Fibroblast of the aortic adventitia (primary cell): Measurements from ENCODE around the gene PTDSS2. TPM values are rescaled to one million over a fixed set of nuclear protein-coding genes. Genes with fewer than 3 reads are reported as not detected.

ENCODE experiments used
- DNase-seq: peaks from one replicate; pipeline ENCODE4 v3.0.0-alpha.2; 2010; ENCODE audit warnings: low read depth
- H3K4me3 ChIP-seq: 2 replicates; pipeline ENCODE4 v1.5.1; 2011; ENCODE audit warnings: low read depth, mild to moderate bottlenecking, control low read depth, low read length, moderate library complexity
- small RNA-seq: library from RNA; depleted of rRNA; stranded (forward); fragments of <200 nt; gene quantifications from one replicate; pipeline ENCODE3, GENCODE V24; 2012
- total RNA-seq: library from RNA; depleted of rRNA; stranded (reverse); fragments of >200 nt; gene quantifications from 2 replicates; pipeline ENCODE4 v1.2.3, GENCODE V29; 2012; ENCODE audit warnings: low replicate concordance
- TF ChIP-seq, protein P1 (sequence below): IDR thresholded peaks from 2 replicates; pipeline ENCODE4 v1.5.1; 2011; ENCODE audit warnings: mild to moderate bottlenecking, low read length, control low read depth, inconsistent platforms; ENCODE audit not compliant: insufficient read depth

The PTDSS2 gene
- total RNA-seq, 1 donor: 28.7 TPM

DNA sequence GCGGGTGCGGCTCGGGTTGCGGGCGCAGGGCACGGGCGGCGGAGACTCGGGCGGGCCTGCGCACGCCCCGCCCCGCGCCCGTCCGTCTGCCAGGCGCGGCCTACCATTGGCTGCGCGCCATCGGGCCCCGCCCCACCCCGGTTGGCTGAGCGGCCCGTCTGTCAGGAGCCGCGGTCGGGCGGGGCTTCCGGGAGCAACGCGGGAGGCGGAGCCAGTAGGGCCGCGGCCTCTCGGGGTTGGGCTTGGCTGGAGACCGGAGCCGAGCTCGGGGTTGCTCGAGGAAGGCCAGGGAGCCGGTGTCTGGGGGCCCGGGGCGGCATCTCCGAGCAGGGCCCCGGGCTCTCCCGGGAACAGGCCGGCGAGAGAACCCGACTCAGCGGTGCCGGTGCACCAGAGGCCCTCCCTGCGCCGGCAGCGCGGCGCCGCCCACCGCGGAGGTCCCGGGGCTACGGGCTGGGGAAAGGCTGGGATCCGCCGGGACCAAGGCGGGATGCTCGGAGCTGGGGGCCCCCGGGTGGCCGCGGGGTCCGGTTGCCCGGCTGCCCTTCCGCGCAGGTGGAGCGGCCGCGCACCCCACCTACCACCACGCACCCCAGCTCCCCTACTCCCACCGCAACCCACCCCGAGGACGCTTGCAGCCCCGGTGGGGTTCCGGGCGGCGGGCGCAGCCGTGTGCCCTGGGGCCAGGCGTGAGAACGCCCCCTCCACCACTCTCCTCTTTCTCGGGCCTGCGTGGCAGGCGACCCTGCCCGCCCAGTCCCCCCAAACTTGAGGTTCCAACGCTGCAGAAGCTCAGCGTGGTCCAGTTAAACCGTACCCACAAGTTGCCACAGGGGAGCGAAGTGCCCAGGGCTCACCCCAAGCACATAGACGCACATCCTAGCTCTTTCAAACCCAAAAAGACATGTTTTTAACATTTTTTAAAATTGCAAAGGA lies 85.7 kb downstream of the PTDSS2 start, which contains the start of gene HRAS:
TSS of gene HRAS (minus strand) at position 58 of the 936 bp plus-strand sequence.
- TF ChIP-seq, protein P1, sequence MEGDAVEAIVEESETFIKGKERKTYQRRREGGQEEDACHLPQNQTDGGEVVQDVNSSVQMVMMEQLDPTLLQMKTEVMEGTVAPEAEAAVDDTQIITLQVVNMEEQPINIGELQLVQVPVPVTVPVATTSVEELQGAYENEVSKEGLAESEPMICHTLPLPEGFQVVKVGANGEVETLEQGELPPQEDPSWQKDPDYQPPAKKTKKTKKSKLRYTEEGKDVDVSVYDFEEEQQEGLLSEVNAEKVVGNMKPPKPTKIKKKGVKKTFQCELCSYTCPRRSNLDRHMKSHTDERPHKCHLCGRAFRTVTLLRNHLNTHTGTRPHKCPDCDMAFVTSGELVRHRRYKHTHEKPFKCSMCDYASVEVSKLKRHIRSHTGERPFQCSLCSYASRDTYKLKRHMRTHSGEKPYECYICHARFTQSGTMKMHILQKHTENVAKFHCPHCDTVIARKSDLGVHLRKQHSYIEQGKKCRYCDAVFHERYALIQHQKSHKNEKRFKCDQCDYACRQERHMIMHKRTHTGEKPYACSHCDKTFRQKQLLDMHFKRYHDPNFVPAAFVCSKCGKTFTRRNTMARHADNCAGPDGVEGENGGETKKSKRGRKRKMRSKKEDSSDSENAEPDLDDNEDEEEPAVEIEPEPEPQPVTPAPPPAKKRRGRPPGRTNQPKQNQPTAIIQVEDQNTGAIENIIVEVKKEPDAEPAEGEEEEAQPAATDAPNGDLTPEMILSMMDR: no peak
- peak; percentile 93 for DNase-seq
- H3K4me3 ChIP-seq: peak within 1 kb of the TSS; percentile 79

DNA sequence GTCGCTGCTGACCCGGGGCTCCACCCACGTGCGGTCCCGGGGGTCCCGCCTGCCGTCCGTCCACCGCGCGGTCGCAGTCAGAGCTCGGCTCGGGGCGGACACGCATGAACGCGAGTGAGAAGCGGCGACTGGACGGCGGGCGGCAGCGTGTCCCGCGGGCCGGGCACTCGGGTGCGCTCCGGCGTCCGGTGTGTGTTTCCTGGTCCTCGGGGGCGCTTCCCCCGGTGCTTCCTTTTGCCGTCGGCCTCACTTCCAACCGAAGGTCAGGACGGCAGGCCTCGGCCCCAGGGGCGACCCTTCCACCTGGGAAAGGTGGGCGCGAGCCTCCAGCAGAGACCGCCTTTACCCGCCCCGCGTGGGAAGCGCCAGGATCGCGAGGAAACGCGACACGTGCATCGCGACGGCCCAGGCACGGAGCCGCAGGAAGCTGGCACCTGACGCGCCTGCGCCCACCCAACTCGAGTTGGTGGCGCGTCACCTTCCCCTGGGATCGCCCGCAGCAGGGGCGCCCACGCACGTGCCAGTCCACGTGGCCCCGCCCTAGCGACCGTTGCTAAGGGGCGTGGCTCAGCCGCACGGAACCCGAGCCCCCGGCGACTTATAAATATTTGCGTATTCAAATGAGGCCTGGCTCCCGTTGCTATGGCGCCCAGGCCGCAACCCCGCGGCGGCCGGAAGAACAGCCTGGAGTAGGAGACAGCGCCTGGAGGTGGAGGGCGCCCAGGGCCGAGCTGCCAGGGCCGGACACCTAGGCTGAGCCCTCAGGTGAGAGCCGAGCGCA lies 87.0 kb downstream of the PTDSS2 start, which contains the start of gene LRRC56:
TSS of gene LRRC56 (plus strand) at position 687 of the 781 bp plus-strand sequence. CDS start 3,158 bp downstream, outside the sequence.
- TF ChIP-seq, protein P1: no peak
- peak within 1 kb of the TSS; percentile 25 for H3K4me3 ChIP-seq
- DNase-seq: peak; percentile 38

DNA sequence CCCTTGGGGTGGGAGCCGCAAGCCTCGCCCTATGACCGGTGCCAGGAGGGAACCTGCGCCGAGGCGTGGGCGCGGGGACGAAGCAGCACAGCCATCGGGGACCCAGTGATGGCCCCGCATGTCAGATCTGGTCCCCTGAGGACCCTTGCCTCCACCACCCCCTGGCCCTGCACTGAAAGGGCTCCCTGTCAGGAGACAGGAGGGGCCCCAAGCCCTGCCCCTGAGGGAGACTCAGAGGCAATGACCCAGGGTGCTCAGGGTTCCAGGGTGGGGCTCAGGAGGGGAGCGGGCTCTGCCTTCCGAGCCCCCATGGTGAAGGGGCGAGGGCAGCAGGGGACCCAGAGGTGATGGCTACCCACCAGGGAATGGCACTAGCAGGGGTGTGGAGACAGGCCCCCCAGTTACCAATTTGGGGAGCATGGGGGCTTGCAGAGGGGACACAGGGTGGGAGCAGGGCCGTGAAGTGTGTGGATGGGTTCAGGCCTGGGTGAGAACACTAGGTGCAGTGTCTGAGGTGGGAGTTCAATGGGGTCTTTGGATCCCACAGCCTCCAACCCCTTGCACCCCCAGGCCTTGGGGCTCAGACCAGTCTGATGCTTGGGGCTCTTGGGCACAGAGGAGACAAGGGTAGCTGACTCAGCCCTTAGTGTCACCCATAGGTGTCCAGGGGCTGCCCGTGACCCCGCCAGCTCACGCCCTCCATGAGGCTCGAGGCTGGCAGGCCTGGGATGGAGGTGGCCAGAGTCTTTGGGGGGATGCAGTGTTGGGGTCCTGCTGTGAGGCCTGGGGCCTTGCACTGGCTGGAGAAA lies 87.7 kb downstream of the PTDSS2 start:
- TF ChIP-seq, protein P1: no peak
- DNase-seq: no peak
- no peak overlapping the region for H3K4me3 ChIP-seq

DNA sequence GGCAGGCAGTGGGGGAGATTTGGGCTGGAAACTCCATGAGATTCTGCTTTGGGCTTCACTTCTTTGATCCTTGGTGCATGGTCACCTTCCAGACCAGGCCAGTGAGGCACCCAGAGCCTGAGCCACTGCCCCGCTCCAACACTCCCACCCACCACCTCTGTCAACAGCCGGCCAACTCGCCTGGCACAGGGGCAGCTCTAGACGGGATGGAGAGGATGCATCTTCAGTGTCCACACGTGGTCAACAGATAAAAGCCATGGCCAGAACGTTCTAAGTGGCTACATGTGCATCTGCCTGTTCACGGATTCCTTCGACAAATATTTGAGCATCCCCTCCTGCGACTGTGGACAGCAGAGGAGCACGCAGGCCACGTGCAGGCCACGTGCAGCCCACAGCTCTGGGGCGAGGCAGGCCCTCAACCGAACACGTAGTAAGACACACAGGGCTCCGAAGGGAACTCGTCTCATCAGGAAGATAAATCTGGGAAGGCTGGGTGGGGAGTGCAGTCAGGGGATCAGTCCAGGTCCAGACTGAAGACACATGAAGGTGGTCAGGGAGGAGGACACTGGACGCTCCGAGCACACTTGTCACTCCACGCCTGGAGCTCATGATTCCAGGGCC lies 88.5 kb downstream of the PTDSS2 start:
- TF ChIP-seq, protein P1: no peak
- no peak for DNase-seq
- no peak overlapping the region for H3K4me3 ChIP-seq

DNA sequence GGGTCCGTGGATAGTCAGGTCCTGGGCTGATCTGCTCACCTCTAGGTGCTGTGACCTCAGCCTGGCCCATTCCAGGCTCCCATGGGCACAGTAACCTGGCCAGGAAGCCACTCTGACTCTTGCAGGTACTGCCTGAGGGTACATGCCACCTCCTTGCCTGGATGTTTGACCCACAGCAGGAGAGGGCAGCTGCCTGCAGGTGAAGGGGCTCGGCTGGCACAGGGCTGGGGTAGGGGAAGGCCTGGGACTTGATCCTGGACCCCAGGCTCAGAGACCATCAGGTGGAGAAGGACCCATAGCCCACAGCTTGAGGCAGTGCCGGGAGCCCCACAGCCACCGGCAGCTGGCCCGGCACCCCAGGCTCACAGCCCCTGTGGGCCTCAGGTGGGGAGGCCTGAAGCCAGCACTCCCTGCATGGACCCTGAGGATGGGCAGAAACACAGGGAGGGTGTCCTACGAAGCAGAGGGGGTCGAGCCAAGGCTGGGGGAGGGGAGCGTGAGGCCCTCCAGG lies 89.9 kb downstream of the PTDSS2 start:
- TF ChIP-seq, protein P1: no peak
- no peak overlapping the region for H3K4me3 ChIP-seq
- DNase-seq: no peak

Small RNA genes within 50 kb of the gene (small RNA-seq; reads per million reads assigned to genes)
- not detected for gene RN7SL838P

Other genes with a start within 250 kb of the PTDSS2 start
- 9.6 and 16.2 TPM in 2 replicates for gene BET1L, start 242.9 kb upstream of the PTDSS2 start, total RNA-seq
- gene RIC8A, start 242.6 kb upstream of the PTDSS2 start, total RNA-seq: 135 and 148 TPM in 2 replicates
- 4.2 and 8.2 TPM in 2 replicates for gene SIRT3, start 213.9 kb upstream of the PTDSS2 start, total RNA-seq
- 96.9 and 121 TPM in 2 replicates for gene PSMD13, start 213.3 kb upstream of the PTDSS2 start, total RNA-seq
- gene NLRP6, start 171.9 kb upstream of the PTDSS2 start, total RNA-seq: not detected in 2 replicates
- gene PGGHG, start 161.2 kb upstream of the PTDSS2 start, total RNA-seq: 5.3 and 6.9 TPM in 2 replicates
- not detected in 2 replicates for gene IFITM5, start 150.8 kb upstream of the PTDSS2 start, total RNA-seq
- 50.1 and 88.1 TPM in 2 replicates for gene IFITM2, start 142.5 kb upstream of the PTDSS2 start, total RNA-seq
- 20.9 and 24.2 TPM in 2 replicates for gene IFITM1, start 136.2 kb upstream of the PTDSS2 start, total RNA-seq
- gene IFITM3, start 129.4 kb upstream of the PTDSS2 start, total RNA-seq: 34.3 and 95.4 TPM in 2 replicates
- 1.5 and 1.9 TPM in 2 replicates for gene B4GALNT4, start 80.8 kb upstream of the PTDSS2 start, total RNA-seq
- 1.3 and 5.6 TPM in 2 replicates for gene PKP3, start 56.1 kb upstream of the PTDSS2 start, total RNA-seq
- 30.4 and 38.7 TPM in 2 replicates for gene SIGIRR, start 35.3 kb upstream of the PTDSS2 start, total RNA-seq
- not detected in 2 replicates for gene ANO9, start 8.3 kb upstream of the PTDSS2 start, total RNA-seq
- 388 and 436 TPM in 2 replicates for gene RNH1, start 57.0 kb downstream of the PTDSS2 start, total RNA-seq
- 34.6 and 44.4 TPM in 2 replicates for gene HRAS, start 85.3 kb downstream of the PTDSS2 start, total RNA-seq
- gene LRRC56, start 87.2 kb downstream of the PTDSS2 start, total RNA-seq: 0.45 and 1.2 TPM in 2 replicates
- 0.36 TPM in 1 of 2 replicates, not detected in the other for gene LMNTD2, start 110.5 kb downstream of the PTDSS2 start, total RNA-seq
- gene RASSF7, start 110.7 kb downstream of the PTDSS2 start, total RNA-seq: 1.6 and 2.5 TPM in 2 replicates
- gene PHRF1, start 126.2 kb downstream of the PTDSS2 start, total RNA-seq: 27.6 and 37.5 TPM in 2 replicates
- gene IRF7, start 165.7 kb downstream of the PTDSS2 start, total RNA-seq: 6.5 and 6.8 TPM in 2 replicates
- not detected in 2 replicates for gene CDHR5, start 174.7 kb downstream of the PTDSS2 start, total RNA-seq
- not detected in 2 replicates for gene SCT, start 176.9 kb downstream of the PTDSS2 start, total RNA-seq
- 0.09 and 0.16 TPM in 2 replicates for gene DRD4, start 187.0 kb downstream of the PTDSS2 start, total RNA-seq
- gene DEAF1, start 244.9 kb downstream of the PTDSS2 start, total RNA-seq: 26.7 and 40.0 TPM in 2 replicates
- gene TMEM80, start 245.5 kb downstream of the PTDSS2 start, total RNA-seq: 3.6 and 9.4 TPM in 2 replicates